AG04449 (cell line): ENCODE data around the gene ATF3.

Source experiments
- CTCF ChIA-PET: fragments of 350-600 bp; formaldehyde crosslinking; extraction: SDS; loops from one replicate; lab custom pipeline; 2021; ENCODE audit warnings: antibody characterized with exemption; lab: Yijun Ruan, JAX
- POLR2A ChIA-PET: fragments of 400-600, 350-600 bp; formaldehyde crosslinking; extraction: SDS; loops from one replicate; lab custom pipeline; 2020; ENCODE audit warnings: antibody characterized with exemption, inconsistent platforms; lab: Yijun Ruan, JAX
- DNase-seq: peaks from one replicate; pipeline ENCODE4 v3.0.0-alpha.2; 2010; ENCODE audit warnings: low read depth, low spot score
- H3K4me3 ChIP-seq: 2 replicates; pipeline ENCODE4 v1.5.1; 2011; ENCODE audit warnings: low read depth, mild to moderate bottlenecking, control low read depth, low read length
- CTCF ChIP-seq: IDR thresholded peaks from one replicate; pipeline ENCODE4 v1.5.1; 2011; ENCODE audit warnings: mild to moderate bottlenecking, moderate library complexity, low read length, control low read depth, inconsistent platforms; ENCODE audit not compliant: insufficient read depth; ENCODE audit errors: missing control alignments

Gene ATF3

GRCh38 chr1:212575333-212575732 is 33.2 kb upstream of the ATF3 start:
- CTCF ChIA-PET: no interaction called here
- no peak for TF ChIP-seq CTCF
- POLR2A ChIA-PET: no interaction called here
- DNase-seq: no peak
- no peak overlapping the region for H3K4me3 ChIP-seq

DNA sequence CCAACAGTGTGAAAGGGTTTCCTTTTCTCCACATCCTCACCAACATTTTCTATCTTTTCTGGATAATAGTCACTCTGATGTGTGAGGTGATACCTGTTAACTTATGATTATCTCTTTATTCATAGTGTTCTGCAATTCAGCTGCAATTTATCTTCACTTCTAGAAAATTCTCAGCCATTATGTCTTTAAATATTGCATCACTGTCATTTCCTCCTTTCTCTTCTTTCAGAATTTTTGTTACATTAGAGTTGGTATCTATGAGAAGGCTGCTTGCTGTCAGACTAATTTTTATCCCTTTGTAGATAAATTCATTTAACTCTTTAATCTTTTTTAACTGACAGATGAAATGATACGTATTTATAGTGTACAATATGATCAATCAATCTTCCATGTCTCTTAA is 30.5 kb upstream of the ATF3 start:
- CTCF ChIA-PET: interaction anchor here (1.2 to 1.4 kb wide), 2 partner anchors 11 to 99 kb away, joined by 4 to 5 read pairs; no protein-coding TSS in a partner anchor
- POLR2A ChIA-PET: no interaction called here
- H3K4me3 ChIP-seq: no peak overlapping the region
- no peak for TF ChIP-seq CTCF
- no peak for DNase-seq

- POLR2A ChIA-PET: no interaction called here
- CTCF ChIA-PET: interaction anchor here (1.7 kb wide), 1 partner anchor 125 kb away, joined by 3 read pairs; no protein-coding TSS in a partner anchor
- no peak for DNase-seq
- TF ChIP-seq CTCF: no peak
- H3K4me3 ChIP-seq: no peak overlapping the region
These were observed 27.5 kb upstream of the ATF3 start for GRCh38 chr1:212581034-212581433.

GRCh38 chr1:212582291-212582690 is 26.3 kb upstream of the ATF3 start:
- no peak for DNase-seq
- CTCF ChIA-PET: interaction anchor here (0.7 to 1.8 kb wide), 5 partner anchors 12 to 126 kb away, joined by 3 to 5 read pairs (median 4); no protein-coding TSS in a partner anchor
- POLR2A ChIA-PET: no interaction called here
- no peak overlapping the region for H3K4me3 ChIP-seq
- TF ChIP-seq CTCF: no peak

GRCh38 chr1:212582808-212583615 is 25.5 kb upstream of the ATF3 start:
- CTCF ChIA-PET: interaction anchor here (1.0 to 1.8 kb wide), 6 partner anchors 10 to 127 kb away, joined by 3 to 5 read pairs (median 4); no protein-coding TSS in a partner anchor
- POLR2A ChIA-PET: no interaction called here
- no peak for DNase-seq
- no peak for TF ChIP-seq CTCF
- no peak overlapping the region for H3K4me3 ChIP-seq

GRCh38 chr1:212583643-212584042 is 24.9 kb upstream of the ATF3 start:
- no peak for DNase-seq
- ChIA-PET CTCF (interaction anchor here (1.0 to 1.2 kb wide), 2 partner anchors 11 to 20 kb away, joined by 4 to 5 read pairs; no protein-coding TSS in a partner anchor), POLR2A (no interaction called here)
- no peak for TF ChIP-seq CTCF
- no peak overlapping the region for H3K4me3 ChIP-seq
